SK-N-DZ (cell line): ENCODE measurements around the gene FAM124A.
"Not testable (repeated sequence)": the region's sequence is repeated elsewhere in the genome, so short reads cannot be mapped to it uniquely, and the experiment has no call there.

Experiments
- DNase-seq: peaks from one replicate; pipeline ENCODE4 v3.0.0-alpha.2; 2015; ENCODE audit warnings: low spot score

Gene FAM124A

GRCh38 chr13:51269039-51269438 is 46.8 kb downstream of the FAM124A start:
- no peak for DNase-seq

- DNase-seq = no peak
Observed at GRCh38 chr13:51270623-51271415, 48.6 kb downstream of the FAM124A start.

GRCh38 chr13:51271528-51272085 is 49.4 kb downstream of the FAM124A start:
- DNase-seq = no peak

- no peak for DNase-seq
Observed at GRCh38 chr13:51275101-51275500, 52.9 kb downstream of the FAM124A start.

- DNase-seq = no peak
Observed at GRCh38 chr13:51276636-51277035, 54.4 kb downstream of the FAM124A start.

GRCh38 chr13:51277928-51278327 is 55.7 kb downstream of the FAM124A start:
- no peak for DNase-seq

GRCh38 chr13:51278426-51279130 is 56.4 kb downstream of the FAM124A start:
- no peak for DNase-seq

GRCh38 chr13:51280379-51280940 is 58.3 kb downstream of the FAM124A start:
- DNase-seq = no peak

- no peak for DNase-seq
Observed at GRCh38 chr13:51282322-51282721, 60.1 kb downstream of the FAM124A start.

GRCh38 chr13:51282923-51283322 is 60.7 kb downstream of the FAM124A start:
- not testable (repeated sequence) for DNase-seq

GRCh38 chr13:51283371-51283770 is 61.2 kb downstream of the FAM124A start:
- DNase-seq = no peak

GRCh38 chr13:51284339-51284738 is 62.1 kb downstream of the FAM124A start:
- no peak for DNase-seq

- peak; percentile 74 for DNase-seq
Observed at GRCh38 chr13:51286135-51287002, 64.2 kb downstream of the FAM124A start.

GRCh38 chr13:51287758-51288157 is 65.6 kb downstream of the FAM124A start:
- DNase-seq = no peak

- not testable (repeated sequence) for DNase-seq
Observed at GRCh38 chr13:51288254-51288653, 66.1 kb downstream of the FAM124A start.

- DNase-seq = no peak
Observed at GRCh38 chr13:51291341-51291740, 69.1 kb downstream of the FAM124A start.

GRCh38 chr13:51292000-51292565 is 69.9 kb downstream of the FAM124A start:
- DNase-seq = no peak

GRCh38 chr13:51297556-51297955 is 75.4 kb downstream of the FAM124A start:
- peak; percentile 67 for DNase-seq

GRCh38 chr13:51298812-51299211 is 76.6 kb downstream of the FAM124A start:
- peak; percentile 30 for DNase-seq

- DNase-seq = no peak
Observed at GRCh38 chr13:51303063-51303552, 80.9 kb downstream of the FAM124A start.

- no peak for DNase-seq
Observed at GRCh38 chr13:51303882-51304281, 81.7 kb downstream of the FAM124A start.
